Amniotic epithelial cell (primary cell): ENCODE data around the gene PLD1.

Experiments used
- DNase-seq: peaks from one replicate; pipeline ENCODE4 v3.0.0-alpha.2; 2010; ENCODE audit warnings: low read depth

The PLD1 gene

GRCh38 chr3:171838218-171838720 lies 28.0 kb upstream of the PLD1 start:
- peak; percentile 90 for DNase-seq

- DNase-seq = no peak
Measured at GRCh38 chr3:171837698-171838097, 27.4 kb upstream of the PLD1 start.

GRCh38 chr3:171836855-171837254 lies 26.6 kb upstream of the PLD1 start:
- DNase-seq = no peak

- no peak for DNase-seq
Measured at GRCh38 chr3:171835613-171836012, 25.3 kb upstream of the PLD1 start.

GRCh38 chr3:171835116-171835515 lies 24.8 kb upstream of the PLD1 start:
- DNase-seq = no peak

GRCh38 chr3:171834461-171834801 lies 24.1 kb upstream of the PLD1 start:
- DNase-seq = no peak

- DNase-seq = peak; percentile 85
Measured at GRCh38 chr3:171833789-171834460, 23.6 kb upstream of the PLD1 start.

- DNase-seq = no peak
Measured at GRCh38 chr3:171832989-171833388, 22.7 kb upstream of the PLD1 start.

GRCh38 chr3:171831936-171832335 lies 21.7 kb upstream of the PLD1 start:
- peak; percentile 35 for DNase-seq

- DNase-seq = no peak
Measured at GRCh38 chr3:171830518-171830875, 20.2 kb upstream of the PLD1 start.

- DNase-seq = peak; percentile 81
Measured at GRCh38 chr3:171829841-171830517, 19.7 kb upstream of the PLD1 start.

- DNase-seq = peak; percentile 41
Measured at GRCh38 chr3:171828902-171829770, 18.9 kb upstream of the PLD1 start.

- DNase-seq = peak; percentile 46
Measured at GRCh38 chr3:171827836-171828458, 17.7 kb upstream of the PLD1 start.

- DNase-seq = no peak
Measured at GRCh38 chr3:171827385-171827784, 17.1 kb upstream of the PLD1 start.

- peak; percentile 96 for DNase-seq
Measured at GRCh38 chr3:171825222-171825828, 15.0 kb upstream of the PLD1 start.

- peak; percentile 67 for DNase-seq
Measured at GRCh38 chr3:171824824-171825221, 14.5 kb upstream of the PLD1 start.

GRCh38 chr3:171824116-171824515 lies 13.8 kb upstream of the PLD1 start:
- DNase-seq = no peak

GRCh38 chr3:171822431-171823106 lies 12.3 kb upstream of the PLD1 start:
- DNase-seq = no peak

GRCh38 chr3:171821778-171822358 lies 11.6 kb upstream of the PLD1 start:
- DNase-seq = no peak

- DNase-seq = peak; percentile 55
Measured at GRCh38 chr3:171821044-171821443, 10.8 kb upstream of the PLD1 start.
